GM21717 (cell line): ENCODE results near the gene SLC35G1.

Source experiments
- ATAC-seq: cut with Tn5 transposase; IDR thresholded peaks from one replicate; pipeline ENCODE4 v1.9.1; 2021; ENCODE audit warnings: mild to moderate bottlenecking, moderate library complexity; ENCODE audit not compliant: unreplicated experiment

Gene SLC35G1, protein sequence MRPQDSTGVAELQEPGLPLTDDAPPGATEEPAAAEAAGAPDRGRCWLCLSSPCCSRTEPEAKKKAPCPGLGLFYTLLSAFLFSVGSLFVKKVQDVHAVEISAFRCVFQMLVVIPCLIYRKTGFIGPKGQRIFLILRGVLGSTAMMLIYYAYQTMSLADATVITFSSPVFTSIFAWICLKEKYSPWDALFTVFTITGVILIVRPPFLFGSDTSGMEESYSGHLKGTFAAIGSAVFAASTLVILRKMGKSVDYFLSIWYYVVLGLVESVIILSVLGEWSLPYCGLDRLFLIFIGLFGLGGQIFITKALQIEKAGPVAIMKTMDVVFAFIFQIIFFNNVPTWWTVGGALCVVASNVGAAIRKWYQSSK

DNA sequence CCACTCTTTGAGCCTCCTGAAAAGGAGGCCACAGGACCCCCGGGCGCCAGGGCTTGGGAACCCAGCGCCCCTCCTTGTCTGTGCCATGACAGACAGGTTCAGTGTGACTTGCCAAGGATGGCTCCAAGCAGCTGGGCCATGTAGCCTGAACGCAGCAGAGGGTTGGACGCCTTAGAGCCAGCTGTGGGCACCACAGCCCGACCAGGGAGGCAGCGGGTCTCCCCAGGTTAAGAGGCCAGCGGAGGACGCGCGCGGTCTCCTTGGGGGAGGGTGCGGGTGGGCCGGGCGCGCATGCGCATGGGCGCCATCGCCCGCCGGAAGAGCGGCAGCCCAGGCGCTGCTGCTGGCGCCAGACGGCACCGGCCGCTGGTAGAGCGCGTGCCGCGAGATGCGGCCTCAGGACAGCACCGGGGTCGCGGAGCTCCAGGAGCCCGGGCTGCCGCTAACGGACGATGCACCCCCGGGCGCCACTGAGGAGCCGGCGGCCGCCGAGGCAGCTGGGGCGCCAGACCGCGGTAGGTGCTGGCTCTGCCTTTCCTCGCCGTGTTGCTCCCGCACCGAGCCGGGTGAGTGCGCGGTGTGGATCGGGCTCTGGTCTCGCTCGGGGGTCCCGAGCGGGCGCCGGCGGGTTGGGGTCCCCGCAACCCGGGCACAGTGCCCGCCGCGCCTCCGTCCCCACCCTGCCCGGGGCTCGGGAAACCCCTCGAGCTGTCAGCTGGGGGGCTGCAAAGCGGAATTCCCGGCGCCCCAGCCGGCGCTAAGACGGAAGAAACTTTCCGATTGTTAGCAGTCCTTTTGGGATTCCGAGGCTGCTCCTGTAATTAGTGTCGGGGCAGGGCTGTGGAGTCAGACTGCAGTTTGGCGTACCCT, at the start of gene SLC35G1:
Gene SLC35G1, plus strand, starts transcription at position 333 of the 870 bp plus-strand sequence. Its CDS starts 56 bp downstream, at position 389.
- peak; percentile 92 for ATAC-seq

DNA sequence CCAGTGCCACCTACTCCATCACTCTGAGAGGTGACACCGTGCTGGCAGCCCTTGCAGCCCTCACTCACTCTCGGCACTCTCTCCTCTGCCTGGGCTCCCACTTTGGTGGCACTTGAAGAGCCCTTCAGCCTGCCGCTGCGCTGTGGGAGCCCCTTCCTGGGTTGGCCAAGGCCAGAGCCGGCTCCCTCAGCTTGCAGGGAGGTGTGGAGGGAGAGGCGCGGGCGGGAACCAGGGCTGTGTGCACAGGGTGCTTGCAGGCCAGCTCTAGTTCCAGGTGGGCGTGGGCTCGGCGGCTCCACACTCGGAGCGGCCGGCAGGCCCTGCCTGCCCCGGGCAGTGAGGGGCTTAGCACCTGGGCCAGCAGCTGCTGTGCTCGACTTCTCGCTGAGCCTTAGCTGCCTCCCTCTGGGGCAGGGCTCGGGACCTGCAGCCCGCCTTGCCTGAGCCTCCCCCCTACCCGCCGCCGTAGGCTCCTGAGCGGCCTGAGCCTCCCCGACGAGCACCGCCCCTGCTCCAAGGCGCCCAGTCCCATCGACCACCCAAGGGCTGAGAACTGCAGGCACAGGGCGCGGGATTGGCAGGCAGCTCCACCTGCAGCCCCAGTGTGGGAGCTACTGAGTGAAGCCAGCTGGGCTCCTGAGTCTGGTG, 48.7 kb upstream of the SLC35G1 start:
- ATAC-seq: no peak

DNA sequence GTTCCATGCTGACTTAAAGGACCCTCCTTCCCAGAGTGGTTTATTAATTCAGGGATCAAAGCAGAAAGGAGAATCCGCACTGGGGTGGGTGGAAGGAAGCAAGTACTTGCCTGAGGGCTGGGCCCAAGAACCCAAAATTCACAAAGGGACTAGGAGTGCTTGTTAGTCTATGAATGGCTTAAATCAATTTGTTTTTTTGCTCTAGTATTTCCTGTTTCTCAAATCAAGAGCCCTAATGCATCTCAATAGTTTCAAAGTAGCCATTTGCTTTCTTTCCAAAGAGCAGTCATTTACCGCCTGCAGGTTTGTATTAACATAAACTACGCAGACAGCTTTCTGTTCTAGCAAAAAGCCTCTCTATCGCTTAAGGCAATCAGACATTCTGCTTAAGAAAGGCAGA, 44.2 kb upstream of the SLC35G1 start:
- no peak for ATAC-seq

DNA sequence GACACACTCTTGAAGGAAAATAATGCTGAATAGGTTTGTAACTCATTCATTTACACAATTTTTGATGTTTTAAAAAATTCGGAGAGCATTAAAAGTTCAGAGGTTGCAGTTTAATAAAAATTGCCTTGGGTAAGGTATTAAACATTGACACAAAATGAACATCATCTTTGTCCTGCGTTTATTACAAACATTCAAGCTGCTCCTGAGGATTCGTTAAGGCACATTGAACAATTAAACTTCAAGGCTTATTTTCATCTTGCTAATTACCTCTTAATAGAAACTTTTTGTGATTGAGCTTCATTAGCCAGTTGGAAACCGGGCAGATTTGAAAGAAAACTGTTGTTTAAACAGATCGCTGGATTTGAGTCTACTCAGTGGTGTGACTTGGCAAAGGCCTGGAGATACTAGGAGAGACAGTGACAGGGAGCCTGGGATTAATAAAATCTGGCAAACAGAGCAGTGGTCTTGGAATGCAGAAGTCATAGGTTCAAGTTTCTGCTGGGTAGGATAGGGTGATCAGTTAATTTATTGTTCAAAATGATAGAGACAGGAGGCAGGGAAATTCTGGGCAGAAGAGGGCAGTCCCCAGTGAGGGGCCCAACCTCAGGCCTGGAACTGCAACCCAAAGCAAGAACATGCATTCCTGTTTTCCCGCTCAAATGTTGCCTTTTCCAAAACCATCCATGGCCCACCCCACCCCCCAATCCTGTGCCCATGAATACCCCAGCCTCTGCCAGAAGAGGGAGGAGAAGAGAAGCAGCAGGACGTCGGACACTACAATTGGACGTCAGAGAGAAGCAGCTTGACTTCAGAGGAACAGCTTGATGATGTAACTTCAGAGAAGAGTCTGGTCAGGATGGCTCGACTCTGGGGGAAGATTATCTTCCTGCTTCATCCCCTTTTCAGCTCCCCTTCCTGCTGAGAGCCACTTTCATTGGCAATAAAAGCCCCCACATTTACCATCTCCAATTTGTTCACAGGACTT, 43.5 kb upstream of the SLC35G1 start:
- no peak for ATAC-seq

DNA sequence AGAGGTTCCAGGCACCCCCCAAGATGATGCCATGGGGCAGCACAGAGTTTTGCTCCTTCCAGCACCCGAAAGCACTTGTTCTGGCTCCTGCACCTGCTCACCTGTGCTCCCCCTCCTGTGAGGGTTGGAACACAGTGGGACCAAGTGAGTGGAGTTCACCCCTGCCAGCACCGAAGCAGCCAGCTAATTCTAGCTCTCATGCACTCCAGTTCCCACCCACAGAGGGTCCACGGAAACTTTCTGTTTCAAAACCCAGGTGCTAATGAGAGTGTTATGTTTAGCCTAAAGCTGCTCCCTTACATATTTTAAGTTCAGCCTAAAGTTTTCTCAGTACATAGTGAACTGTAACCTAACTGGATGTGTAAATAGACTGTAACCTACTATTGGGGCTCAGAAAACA, 42.6 kb upstream of the SLC35G1 start:
- ATAC-seq: no peak

DNA sequence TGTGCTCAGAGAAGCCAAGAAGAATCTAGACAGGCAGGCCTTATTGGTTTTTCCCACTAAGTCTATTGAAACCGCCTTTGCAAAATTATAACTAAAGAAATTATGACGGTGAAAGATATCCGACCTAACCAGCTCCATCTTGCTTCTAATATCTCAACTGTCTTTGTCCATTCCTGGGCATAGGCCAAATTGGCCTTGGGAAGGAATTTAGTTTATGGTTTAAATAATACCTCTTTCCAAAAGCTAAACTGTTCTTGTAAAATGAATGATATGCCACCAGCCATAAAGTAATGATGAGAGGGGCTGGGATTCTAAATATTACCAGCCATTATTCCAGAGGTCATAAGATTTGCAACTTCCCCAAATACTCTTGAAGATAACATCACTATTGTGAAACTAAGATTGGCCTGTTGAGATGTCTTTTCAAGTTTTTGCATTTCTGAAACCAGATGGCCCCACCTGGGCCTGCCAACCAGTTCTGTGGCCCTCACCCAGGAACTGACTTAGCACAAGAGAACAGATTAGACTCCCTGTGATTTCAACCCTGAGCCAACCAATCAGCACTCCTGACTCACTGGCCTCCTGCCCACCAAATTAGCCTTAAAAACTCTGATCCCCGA, 41.2 kb upstream of the SLC35G1 start:
- no peak for ATAC-seq

DNA sequence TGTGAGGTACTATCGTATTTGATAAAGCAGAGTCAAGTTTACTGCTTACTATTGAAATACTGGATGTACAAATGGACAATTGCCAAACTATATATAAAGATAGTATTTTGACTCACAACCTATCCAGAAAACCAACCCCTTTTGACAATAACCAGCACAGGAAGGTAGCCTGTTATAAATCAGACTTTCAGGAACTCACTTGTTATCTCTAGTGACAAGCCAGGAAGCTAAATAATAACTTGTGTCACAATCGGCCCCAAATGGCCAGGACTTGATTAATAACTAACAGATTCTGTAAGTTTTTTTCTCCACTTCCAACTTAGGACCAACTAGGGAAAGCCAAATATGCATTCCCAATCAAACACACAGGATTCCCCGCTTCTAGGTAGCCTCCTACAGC, 38.8 kb upstream of the SLC35G1 start:
- no peak for ATAC-seq

DNA sequence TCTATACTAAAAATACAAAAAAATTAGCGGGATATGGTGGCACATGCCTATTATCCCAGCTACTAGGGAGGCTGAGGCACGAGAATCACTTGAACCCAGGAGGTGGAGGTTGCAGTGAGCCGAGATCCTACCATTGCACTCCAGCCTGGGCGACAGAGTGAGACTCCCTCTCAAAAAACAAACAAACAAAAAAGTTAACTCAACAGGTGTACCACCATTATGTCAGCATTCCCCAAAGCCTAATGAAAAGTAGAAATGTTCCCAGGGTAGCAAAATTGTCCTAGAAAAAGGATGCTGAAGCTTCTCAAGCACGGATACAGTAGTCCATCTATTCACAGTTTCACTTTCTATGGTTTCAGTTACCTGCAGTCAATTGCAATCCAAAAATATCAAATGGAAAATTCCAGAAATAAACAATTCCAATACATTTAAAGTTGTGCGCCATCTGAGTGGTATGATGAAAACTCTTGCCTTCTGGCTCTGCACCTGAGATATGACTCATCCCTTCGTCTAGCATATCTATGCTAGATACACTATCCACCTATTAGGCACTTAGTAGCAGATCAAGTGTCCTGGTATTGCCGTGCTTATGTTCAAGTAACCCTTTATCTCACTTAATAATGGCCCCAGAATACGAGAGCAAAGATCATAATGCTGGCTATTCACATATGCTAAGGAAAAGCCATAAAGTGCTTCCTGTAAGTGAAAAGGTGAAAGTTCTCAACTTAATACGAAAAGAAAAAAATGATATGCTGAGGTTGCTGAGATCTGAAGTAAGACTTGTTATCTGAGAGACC, 37.2 kb upstream of the SLC35G1 start:
- no peak for ATAC-seq

DNA sequence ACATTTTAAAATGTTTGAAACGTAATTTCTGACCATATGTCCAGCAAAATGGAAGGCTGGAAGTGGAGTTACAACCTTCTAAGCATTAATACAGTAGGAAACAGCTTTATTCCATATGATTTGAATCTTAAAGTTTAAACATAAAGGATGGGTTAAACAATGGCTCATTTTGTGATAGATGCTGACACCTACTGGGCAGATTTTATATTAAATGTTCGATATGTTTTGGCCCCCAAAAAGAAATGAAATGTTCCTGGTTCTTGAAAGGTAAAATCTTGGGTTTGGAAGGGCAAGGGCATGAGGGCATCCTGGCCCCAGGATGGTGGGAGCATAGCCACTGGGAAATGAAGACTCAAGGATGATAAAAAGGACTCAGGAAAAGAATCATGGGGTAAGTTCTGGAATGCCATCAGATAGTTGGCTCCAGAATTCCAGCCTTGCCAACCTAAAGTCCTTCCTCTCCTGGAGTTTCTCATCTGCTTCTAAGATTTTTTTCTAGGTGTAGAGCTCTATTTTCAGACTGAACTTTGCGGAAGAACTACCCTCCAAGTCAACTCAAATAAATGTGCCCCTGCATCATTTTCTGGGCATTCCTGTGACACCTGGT, 34.6 kb upstream of the SLC35G1 start:
- no peak for ATAC-seq

DNA sequence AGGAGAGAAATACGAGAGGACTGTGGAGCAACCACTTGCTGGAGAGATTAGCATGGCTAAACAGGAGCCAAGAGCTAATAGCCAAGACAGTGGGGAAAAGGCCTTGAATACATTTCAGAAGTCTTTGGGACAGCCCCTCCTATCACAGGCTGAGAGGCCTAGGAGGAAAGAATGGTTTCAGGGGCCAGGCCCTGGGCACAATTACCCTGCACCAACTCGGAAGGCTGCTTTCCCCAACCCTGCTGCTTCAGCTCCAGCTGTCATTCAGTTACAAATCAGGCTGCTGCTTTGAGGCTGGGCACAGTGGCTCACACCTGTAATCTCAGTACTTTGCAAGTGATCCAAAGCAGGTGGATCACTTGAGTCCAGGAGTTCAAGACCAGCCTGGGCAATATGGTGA, 32.0 kb upstream of the SLC35G1 start:
- ATAC-seq: no peak

DNA sequence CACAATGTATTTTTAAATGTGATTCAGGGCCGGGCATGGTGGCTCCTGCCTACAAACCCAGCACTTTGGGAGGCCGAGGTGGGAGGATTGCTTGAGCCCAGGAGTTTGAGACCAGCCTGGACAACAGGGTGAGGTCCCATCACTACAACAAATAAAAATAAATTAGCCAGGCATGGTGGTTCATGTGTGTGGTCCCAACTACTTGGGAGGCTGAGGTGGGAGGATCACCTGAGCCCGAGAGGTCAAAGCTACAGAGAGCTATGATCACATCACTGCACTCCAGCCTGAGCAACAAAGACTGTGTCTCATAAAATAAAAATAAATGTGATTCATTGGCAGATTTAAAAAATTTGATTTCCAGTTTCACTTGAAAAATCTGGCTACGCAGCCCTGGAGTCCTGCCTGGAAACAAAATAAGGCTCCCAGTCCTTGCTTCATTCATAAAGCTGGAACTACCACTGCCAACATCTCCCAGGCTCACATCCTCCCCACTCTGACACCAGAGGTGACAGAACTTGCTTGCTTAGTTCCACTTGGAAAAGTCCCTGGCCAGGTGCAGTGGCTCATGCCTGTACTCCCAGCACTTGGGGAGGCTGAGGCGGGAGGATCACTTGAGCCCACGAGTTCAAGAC, 27.9 kb upstream of the SLC35G1 start:
- no peak for ATAC-seq

DNA sequence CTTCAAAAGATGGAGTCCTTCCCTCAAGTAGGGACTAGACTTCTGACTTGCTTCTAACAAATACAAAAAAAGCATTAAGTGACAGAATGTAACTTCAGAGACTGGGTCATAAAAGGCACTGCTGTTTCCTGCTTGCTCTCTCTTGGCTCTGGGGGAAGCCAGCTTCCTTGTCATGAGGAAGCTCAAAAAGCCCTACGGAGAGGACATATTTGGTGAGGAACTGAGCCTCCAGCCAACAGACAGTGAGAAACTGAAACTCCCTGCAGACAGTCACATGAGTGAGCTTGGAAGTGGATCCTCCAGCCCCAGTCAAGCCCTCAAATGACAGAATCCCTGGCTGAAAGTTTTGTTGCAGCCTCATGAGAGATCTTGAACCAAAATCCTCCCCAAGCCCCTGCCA, 26.3 kb upstream of the SLC35G1 start:
- ATAC-seq: no peak

DNA sequence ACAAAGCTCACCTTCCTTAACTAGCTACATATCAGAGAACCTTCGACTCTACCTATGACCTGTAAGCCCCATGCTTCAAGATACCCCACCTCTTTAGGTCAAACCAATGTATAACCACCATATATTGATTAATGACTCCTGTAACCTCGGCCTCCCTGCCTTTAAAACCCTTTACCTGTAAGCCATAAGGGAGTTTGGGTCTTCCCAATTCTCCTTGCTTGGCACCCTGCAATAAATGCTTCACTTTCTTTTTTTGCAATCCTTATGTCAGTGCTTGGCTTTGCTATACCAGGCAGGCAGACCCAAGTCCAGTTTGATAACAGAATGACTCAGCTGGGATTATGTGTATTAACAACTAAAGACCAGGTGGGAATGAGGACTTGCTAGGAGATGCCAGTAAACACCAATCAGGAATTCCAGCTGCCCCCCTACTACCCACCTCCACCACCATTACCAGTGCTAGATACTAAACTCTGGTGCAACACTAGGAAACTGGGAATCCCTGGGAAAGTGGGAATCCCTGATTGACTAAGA, 22.0 kb upstream of the SLC35G1 start:
- ATAC-seq: no peak

DNA sequence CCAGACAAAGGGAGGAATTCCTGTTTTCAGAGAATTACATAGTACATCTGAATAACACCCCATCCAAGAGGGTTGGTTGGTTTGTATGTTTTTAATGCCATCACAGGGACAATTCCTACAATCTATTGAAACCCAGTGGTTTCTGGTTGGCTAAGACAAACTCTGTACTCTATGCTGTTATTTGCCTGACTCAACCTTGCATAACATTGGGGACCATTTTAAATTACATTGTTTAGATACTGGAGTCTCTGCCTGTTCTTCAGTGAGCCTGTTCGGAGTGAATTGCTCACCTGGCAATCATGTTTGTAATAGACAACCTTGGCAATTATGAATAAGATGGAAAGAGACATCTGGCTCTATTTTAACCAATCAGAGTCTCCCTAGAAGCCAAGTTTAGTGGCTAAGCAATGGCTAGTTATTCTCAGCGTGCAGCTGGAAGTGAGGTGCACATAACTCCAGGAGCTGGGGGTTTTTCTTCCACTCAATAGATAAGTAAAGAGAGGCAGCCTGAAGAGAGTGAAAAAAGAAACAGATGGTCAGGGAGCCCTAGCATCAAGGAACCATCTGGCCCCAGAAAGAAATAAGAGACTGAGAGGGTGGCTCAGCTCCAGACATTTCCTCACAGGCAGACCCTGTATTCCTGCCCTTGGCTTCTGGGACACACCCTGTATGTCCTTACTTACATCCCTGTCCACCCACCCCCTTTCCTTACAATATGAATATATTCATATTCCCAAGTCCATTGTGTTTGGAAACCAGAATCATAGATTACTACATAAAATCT, 21.2 kb upstream of the SLC35G1 start:
- no peak for ATAC-seq

DNA sequence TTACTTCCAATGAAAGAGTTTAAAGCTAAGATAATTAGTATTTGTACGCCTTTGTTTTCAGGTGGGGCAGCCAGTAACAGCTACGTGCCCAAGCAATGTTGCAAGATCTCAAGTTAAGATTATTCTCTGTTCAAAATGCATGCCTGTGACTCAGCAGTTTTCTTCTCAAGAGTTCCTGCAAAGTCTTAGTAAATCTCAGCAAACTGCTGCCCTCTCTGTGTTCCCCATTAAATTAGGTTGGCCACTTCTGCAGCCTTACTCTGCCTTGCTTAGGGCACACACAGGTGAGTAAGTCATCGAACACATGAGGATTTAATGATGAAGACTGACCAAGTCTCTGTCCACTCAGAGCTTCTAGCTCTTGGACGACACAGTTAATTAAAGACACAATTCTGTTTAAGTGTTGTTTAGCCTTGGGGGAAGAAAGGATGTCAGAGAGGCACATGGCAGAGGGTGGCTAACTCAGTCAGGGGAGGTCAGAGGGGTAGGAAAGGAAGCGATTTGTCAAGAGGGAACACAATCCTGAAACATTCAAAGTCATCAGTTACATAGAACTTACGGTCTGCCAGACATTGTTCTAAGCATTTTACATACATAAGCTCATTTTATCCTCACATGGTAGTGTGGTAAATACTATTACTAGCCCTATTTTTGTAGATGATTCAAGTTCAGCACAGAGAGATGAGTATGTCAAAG, 20.2 kb upstream of the SLC35G1 start:
- ATAC-seq: no peak

DNA sequence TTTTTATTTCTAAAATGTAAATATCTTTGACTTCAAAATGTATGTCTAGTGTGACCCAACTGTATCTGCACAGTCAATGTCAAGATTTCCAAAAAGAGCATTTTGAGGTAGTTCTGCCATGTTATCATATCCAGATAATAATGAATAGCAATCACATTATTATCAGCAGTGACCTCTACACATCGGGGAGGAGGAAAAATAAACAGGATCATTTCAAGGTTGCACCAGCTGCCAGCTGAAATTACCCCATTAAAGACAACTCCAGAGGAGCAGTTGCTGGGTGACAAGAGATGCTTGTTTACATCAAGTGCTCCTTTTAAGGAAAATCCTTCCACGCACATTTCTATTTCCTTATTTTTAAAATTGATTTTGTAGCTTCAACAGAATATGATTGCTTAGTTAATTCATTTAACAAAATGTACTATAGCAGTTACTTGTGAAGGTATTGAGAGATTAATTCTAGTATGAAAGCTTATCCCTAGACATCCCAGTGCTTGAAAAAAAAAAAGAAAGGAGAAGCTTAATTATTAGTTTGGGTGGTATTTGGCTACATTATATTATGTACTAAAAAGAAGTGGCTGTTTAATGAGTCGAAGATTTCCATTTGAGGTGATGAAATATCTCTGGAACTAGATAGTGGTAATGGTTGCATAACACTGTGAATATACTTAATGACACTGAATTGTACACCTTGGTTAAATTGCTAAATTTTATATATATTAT, 19.3 kb upstream of the SLC35G1 start:
- no peak for ATAC-seq
